K562 (cell line): Measurements from ENCODE around the gene DOK4. TPM values are rescaled to one million over a fixed set of nuclear protein-coding genes. Genes with fewer than 3 reads are reported as not detected.

Experiments used
- BRCA1 ChIP-seq, 2 experiments: fragments of 450-650 bp in 1 of 2; sonication (generic) in 1 of 2; formaldehyde crosslinking in 1 of 2; IDR thresholded peaks; 2 replicates each; pipeline versions ENCODE4 v1.5.0 to v1.6.1; 2017 to 2020; ENCODE audit warnings: mild to moderate bottlenecking in 1 of 2, missing genetic modification reagents in 1 of 2
- CHD1 ChIP-seq: fragments of 200-600 bp; sonication (generic); IDR thresholded peaks from one replicate; pipeline ENCODE4 v1.6.1; 2012; ENCODE audit warnings: mild to moderate bottlenecking, moderate library complexity, low read length, inconsistent platforms
- SMARCC2 ChIP-seq: fragments of 450-650 bp; IDR thresholded peaks from 2 replicates; pipeline ENCODE4 v1.6.1; 2017; ENCODE audit warnings: antibody characterized with exemption, moderate library complexity, mild to moderate bottlenecking, low read depth
- polyA plus RNA-seq, 8 experiments: library from polyadenylated mRNA; depleted of rRNA in 4 of 8; stranded (reverse) in 5 of 8; unstranded in 3 of 8; fragments of >200 nt; fragmentation: Nextera tagmentation in 2 of 8; fragmentation: Illumina TruSeq in 1 of 8; extraction: Ambion mirVana in 2 of 8; extraction: Trizol in 1 of 8; gene quantifications; 2 replicates each; pipeline versions ENCODE4 v1.2.1 to v1.2.3, GENCODE V29; 2011 to 2014; ENCODE audit warnings: inconsistent platforms in 1 of 8, missing spikeins in 1 of 8
- total RNA-seq, 7 experiments: library from RNA; depleted of rRNA in 6 of 7; stranded (reverse); fragments of >200 nt in 6 of 7; fragmentation: Illumina TruSeq in 2 of 7; extraction: Trizol in 2 of 7; gene quantifications; 2 replicates each; pipeline versions ENCODE4 v1.2.1 to v1.2.3, GENCODE V29; 2011 to 2021; ENCODE audit warnings: low replicate concordance in 1 of 7
- TF ChIP-seq, protein P1 (sequence below), 2 experiments: IDR thresholded peaks in 1 of 2; conservative IDR thresholded peaks in 1 of 2; 2 replicates each; pipeline ENCODE4 v1.6.1; 2016; ENCODE audit warnings: low read depth in 2 of 2, mild to moderate bottlenecking in 1 of 2, missing compliant biosample characterization in 1 of 2, missing genetic modification characterization in 1 of 2, moderate library complexity in 1 of 2
- TF ChIP-seq, protein P2 (sequence below): sonication (generic); formaldehyde crosslinking; IDR thresholded peaks from 2 replicates; pipeline ENCODE4 v1.8.0; 2022; ENCODE audit warnings: mild to moderate bottlenecking, missing genetic modification reagents

Gene DOK4
- total and polyA plus RNA-seq, 9 of the 15 experiments (the other 6 are each of a cell fraction or from before 2014, with no cell fraction given), result 0.10 to 14.4 (median 8.3) TPM

DNA sequence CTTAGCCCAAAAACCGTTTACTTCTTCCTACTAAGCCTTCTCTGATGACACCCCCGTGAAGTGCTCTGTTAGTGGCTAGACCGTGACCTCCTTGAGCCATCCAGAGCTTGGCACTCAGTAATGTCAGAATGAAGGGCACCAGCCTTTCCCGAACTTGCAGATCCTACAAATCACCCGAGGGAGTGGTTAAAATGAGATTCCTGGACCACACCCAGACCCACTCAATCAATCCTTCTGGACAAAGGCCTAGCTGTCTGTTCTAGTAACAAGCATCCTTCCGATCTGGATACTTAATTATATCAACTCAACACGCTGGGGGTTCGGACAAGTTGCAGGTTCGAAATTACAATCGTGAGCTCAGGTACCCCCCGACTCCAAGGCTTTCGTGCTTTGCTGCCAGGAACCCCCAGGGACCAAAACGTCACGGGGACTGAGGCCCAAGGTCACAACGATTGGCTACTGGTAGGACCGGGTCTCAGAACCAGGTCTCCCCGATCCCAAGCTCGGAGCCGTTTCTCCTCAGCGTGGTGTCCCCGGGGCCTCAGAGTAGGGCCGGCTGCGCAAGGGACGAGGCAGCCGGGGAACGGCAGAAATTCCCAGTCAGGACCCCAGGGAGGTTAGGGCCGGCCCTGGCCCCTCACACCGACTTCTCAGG lies 39.6 kb downstream of the DOK4 start (continued):
- TF ChIP-seq, protein P1, sequence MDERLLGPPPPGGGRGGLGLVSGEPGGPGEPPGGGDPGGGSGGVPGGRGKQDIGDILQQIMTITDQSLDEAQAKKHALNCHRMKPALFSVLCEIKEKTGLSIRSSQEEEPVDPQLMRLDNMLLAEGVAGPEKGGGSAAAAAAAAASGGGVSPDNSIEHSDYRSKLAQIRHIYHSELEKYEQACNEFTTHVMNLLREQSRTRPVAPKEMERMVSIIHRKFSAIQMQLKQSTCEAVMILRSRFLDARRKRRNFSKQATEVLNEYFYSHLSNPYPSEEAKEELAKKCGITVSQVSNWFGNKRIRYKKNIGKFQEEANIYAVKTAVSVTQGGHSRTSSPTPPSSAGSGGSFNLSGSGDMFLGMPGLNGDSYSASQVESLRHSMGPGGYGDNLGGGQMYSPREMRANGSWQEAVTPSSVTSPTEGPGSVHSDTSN (CRISPR knock-in tag; IDR thresholded peaks at IDR 0.05; ENCODE audit: low read depth), result no peak
- TF ChIP-seq, protein P1 (tag; conservative IDR thresholded peaks at IDR 0.05; ENCODE audit: low read depth), result peak; percentile 44; the same call in 1 of the 2 replicates
- TF ChIP-seq, protein P2, sequence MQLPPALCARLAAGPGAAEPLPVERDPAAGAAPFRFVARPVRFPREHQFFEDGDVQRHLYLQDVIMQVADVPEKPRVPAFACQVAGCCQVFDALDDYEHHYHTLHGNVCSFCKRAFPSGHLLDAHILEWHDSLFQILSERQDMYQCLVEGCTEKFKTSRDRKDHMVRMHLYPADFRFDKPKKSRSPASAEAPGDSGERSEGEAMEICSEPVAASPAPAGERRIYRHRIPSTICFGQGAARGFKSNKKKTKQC (CRISPR knock-in tag), result peak; percentile 6; the same call in 1 of the 2 replicates
- TF ChIP-seq BRCA1 (IDR thresholded peaks at IDR 0.05) (no peak), BRCA1 (CRISPR knock-in tag; IDR thresholded peaks at IDR 0.05) (0 out of 2 replicates have a peak, but pooled peaks have one; percentile 67), SMARCC2 (no peak), CHD1 (peak; percentile 55)
- TF ChIP-seq, all 486 proteins: peak for 13
